ENCODE measurements around the gene OR4K1. TPM values are rescaled to one million over a fixed set of nuclear protein-coding genes. Genes with fewer than 3 reads are reported as not detected.

Gene OR4K1
- total RNA-seq, 1 experiment from 2014 or later, result not detected

DNA sequence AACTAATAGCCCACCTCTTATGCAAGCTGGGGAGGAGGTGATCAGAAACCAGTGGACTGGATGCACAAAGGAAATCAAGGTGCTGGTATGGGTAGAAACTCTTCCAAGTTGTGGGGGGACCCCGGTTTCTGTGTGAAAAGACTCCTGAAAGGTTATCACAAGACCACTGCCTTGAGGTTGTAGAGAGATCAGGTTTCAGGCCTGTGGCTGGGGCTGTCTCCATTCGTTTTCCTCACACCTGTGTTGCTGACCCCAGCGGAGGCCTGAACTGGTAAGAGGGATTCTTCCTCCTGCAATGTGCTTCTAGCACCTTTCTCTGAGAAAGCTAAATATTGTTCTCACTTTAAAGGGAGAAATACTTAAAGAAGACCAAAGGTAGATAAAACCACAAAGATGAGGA lies 19.6 kb upstream of the OR4K1 start:
- intact Hi-C loops (cut with micrococcal nuclease), result no loop called here
- Histone ChIP-seq H3K9ac (ENCODE audit: low read length) (no peak overlapping the region), H4K20me1 (ENCODE audit: insufficient read depth) (no peaks in the 10 kb centered on the region), H3K36me3 (ENCODE audit: control insufficient read depth in 1 of 2, insufficient read depth in 2 of 2, low read length in 2 of 2) (no peaks in the 10 kb centered on the region), H3K9me3 (ENCODE audit: control insufficient read depth in 1 of 2, insufficient read depth in 1 of 2, low read depth in 1 of 2, low read length in 2 of 2) (peaks cover 25 to 31% of the 10 kb centered on the region in 2 experiments; a peak in 2 of 4 replicates), H3K9me2 (ENCODE audit: insufficient read depth) (no peaks in the 10 kb centered on the region), H3K27me3 (ENCODE audit: insufficient read depth, low read length) (no peaks in the 10 kb centered on the region), H3K79me2 (ENCODE audit: insufficient read depth, low read length) (no peaks in the 10 kb centered on the region), H3K4me1 (ENCODE audit: control insufficient read depth in 1 of 2, insufficient read depth in 2 of 2, low read length in 2 of 2) (no peaks in the 10 kb centered on the region), H3K4me3 (replicated peaks in 1 of 2; ENCODE audit: low read depth in 1 of 2, low read length in 2 of 2) (no peak overlapping the region), H2AFZ (ENCODE audit: low read depth, low read length, poor library complexity, severe bottlenecking) (no peak overlapping the region), H3K27ac (ENCODE audit: low read depth, low read length) (no peak overlapping the region), H3K4me2 (ENCODE audit: low read length) (no peak overlapping the region)
- no peak for TF ChIP-seq SRF (IDR thresholded peaks at IDR 0.05; ENCODE audit: low read depth)
- TF ChIP-seq RAD21 (IDR thresholded peaks at IDR 0.05; ENCODE audit: low read depth), result no peak
- no peak for TF ChIP-seq SIN3A (IDR thresholded peaks at IDR 0.05; ENCODE audit: low read depth)
- TF ChIP-seq ZNF274 (IDR thresholded peaks at IDR 0.05; ENCODE audit: low read depth, low read length), result no peak
- TF ChIP-seq, protein P1, sequence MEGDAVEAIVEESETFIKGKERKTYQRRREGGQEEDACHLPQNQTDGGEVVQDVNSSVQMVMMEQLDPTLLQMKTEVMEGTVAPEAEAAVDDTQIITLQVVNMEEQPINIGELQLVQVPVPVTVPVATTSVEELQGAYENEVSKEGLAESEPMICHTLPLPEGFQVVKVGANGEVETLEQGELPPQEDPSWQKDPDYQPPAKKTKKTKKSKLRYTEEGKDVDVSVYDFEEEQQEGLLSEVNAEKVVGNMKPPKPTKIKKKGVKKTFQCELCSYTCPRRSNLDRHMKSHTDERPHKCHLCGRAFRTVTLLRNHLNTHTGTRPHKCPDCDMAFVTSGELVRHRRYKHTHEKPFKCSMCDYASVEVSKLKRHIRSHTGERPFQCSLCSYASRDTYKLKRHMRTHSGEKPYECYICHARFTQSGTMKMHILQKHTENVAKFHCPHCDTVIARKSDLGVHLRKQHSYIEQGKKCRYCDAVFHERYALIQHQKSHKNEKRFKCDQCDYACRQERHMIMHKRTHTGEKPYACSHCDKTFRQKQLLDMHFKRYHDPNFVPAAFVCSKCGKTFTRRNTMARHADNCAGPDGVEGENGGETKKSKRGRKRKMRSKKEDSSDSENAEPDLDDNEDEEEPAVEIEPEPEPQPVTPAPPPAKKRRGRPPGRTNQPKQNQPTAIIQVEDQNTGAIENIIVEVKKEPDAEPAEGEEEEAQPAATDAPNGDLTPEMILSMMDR (IDR thresholded peaks at IDR 0.05 in 2 of 3, conservative IDR thresholded peaks at IDR 0.05 in 1 of 3; ENCODE audit: borderline replicate concordance in 1 of 3, insufficient read depth in 1 of 3, low read depth in 2 of 3, low read length in 2 of 3), result no peak
- no peak for TF ChIP-seq TCF7L2 (IDR thresholded peaks at IDR 0.05; ENCODE audit: borderline replicate concordance, extremely low read depth, insufficient read depth, insufficient read length)
- no peak for TF ChIP-seq EZH2 (IDR thresholded peaks at IDR 0.05)
- TF ChIP-seq JUND (IDR thresholded peaks at IDR 0.05), result no peak
- TF ChIP-seq YY1 (IDR thresholded peaks at IDR 0.05; ENCODE audit: extremely low read depth, insufficient replicate concordance, low read depth, low read length), result no peak
- TF ChIP-seq, protein P2, sequence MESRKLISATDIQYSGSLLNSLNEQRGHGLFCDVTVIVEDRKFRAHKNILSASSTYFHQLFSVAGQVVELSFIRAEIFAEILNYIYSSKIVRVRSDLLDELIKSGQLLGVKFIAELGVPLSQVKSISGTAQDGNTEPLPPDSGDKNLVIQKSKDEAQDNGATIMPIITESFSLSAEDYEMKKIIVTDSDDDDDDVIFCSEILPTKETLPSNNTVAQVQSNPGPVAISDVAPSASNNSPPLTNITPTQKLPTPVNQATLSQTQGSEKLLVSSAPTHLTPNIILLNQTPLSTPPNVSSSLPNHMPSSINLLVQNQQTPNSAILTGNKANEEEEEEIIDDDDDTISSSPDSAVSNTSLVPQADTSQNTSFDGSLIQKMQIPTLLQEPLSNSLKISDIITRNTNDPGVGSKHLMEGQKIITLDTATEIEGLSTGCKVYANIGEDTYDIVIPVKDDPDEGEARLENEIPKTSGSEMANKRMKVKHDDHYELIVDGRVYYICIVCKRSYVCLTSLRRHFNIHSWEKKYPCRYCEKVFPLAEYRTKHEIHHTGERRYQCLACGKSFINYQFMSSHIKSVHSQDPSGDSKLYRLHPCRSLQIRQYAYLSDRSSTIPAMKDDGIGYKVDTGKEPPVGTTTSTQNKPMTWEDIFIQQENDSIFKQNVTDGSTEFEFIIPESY (IDR thresholded peaks at IDR 0.05; ENCODE audit: extremely low read depth, insufficient replicate concordance, low read length), result no peak
- no peak for DNase-seq (ENCODE audit: low read depth, low spot score)
- RAD21 ChIA-PET (ENCODE audit: low non-redundant PET in 1 of 2, low total read pairs in 2 of 2, uncharacterized antibody in 2 of 2, unreplicated experiment in 2 of 2), result no interaction called here
- POLR2A ChIA-PET, result no interaction called here
- no peak for ATAC-seq
- BruUV-seq (replicated peaks), result no TSS peak
- CTCF ChIA-PET, result no interaction called here

Measured in HCT116 (cell line).